Testis (tissue), 3 donors: Measurements from ENCODE around the gene RUNDC1. TPM values are rescaled to one million over a fixed set of nuclear protein-coding genes. Genes with fewer than 3 reads are reported as not detected.

ENCODE experiments used
- DNase-seq: peaks from one replicate; pipeline ENCODE4 v3.0.0-alpha.2; 2019
- H3K27ac ChIP-seq, 2 donors: fragments of 200-600 bp; sonication (generic); one replicate each; pipeline ENCODE4 v1.5.1; 2019
- H3K27me3 ChIP-seq: fragments of 200-600 bp; sonication (generic); one replicate; pipeline ENCODE4 v1.5.1; 2019
- H3K36me3 ChIP-seq: fragments of 200-600 bp; sonication (generic); one replicate; pipeline ENCODE4 v1.5.1; 2017; ENCODE audit warnings: low read depth; ENCODE audit errors: missing control alignments
- H3K4me1 ChIP-seq: fragments of 200-600 bp; sonication (generic); one replicate; pipeline ENCODE4 v1.5.1; 2019
- H3K4me3 ChIP-seq, 2 donors: fragments of 200-600 bp; sonication (generic); one replicate each; pipeline ENCODE4 v1.5.1; 2017 to 2019
- H3K9me3 ChIP-seq: fragments of 200-600 bp; sonication (generic); one replicate; pipeline ENCODE4 v1.5.1; 2017
- POLR2A ChIP-seq: fragments of 450-650 bp; IDR thresholded peaks from one replicate; pipeline ENCODE4 v1.6.1; 2017; ENCODE audit warnings: antibody characterized with exemption, mild to moderate bottlenecking, moderate library complexity
- WGBS, 2 donors: methylation state at CpG; one replicate each; pipeline ENCODE4 v1.1.5; 2018; 5-methylcytosine and 5-hydroxymethylcytosine counted together
- intact Hi-C: fragments of 100-400 bp; cut with DNase I; formaldehyde crosslinking; loops from one replicate; pipeline ENCODE4 v1.15.1; 2023; ENCODE audit warnings: low total_unique reads
- polyA plus RNA-seq: library from polyadenylated mRNA; stranded (reverse); fragments of 350-450 nt; fragmentation: Illumina TruSeq; extraction: RNeasy Lipid Tissue Mini Kit (QIAGEN cat#74804); gene quantifications from one replicate; pipeline ENCODE4 v1.2.3, GENCODE V29; 2014; ENCODE audit warnings: low read depth, low replicate concordance; ENCODE audit not compliant: insufficient read depth
- total RNA-seq, 2 donors: library from RNA; depleted of rRNA; stranded (reverse); fragments of >200 nt; gene quantifications; one replicate each; pipeline ENCODE4 v1.2.3, GENCODE V29; 2016
- TF ChIP-seq, protein P1 (sequence below), 3 experiments: fragments of 450-650 bp in 2 of 3; fragments of 200-600 bp in 1 of 3; sonication (generic) in 1 of 3; IDR thresholded peaks; one replicate each; pipeline ENCODE4 v1.5.1; 2016 to 2019; ENCODE audit warnings: antibody characterized with exemption in 3 of 3, mild to moderate bottlenecking in 2 of 3, moderate library complexity in 1 of 3

The RUNDC1 gene
- total and polyA plus RNA-seq, 3 donors from 2014 or later, result 17.5 to 20.2 (median 18.5) TPM

DNA sequence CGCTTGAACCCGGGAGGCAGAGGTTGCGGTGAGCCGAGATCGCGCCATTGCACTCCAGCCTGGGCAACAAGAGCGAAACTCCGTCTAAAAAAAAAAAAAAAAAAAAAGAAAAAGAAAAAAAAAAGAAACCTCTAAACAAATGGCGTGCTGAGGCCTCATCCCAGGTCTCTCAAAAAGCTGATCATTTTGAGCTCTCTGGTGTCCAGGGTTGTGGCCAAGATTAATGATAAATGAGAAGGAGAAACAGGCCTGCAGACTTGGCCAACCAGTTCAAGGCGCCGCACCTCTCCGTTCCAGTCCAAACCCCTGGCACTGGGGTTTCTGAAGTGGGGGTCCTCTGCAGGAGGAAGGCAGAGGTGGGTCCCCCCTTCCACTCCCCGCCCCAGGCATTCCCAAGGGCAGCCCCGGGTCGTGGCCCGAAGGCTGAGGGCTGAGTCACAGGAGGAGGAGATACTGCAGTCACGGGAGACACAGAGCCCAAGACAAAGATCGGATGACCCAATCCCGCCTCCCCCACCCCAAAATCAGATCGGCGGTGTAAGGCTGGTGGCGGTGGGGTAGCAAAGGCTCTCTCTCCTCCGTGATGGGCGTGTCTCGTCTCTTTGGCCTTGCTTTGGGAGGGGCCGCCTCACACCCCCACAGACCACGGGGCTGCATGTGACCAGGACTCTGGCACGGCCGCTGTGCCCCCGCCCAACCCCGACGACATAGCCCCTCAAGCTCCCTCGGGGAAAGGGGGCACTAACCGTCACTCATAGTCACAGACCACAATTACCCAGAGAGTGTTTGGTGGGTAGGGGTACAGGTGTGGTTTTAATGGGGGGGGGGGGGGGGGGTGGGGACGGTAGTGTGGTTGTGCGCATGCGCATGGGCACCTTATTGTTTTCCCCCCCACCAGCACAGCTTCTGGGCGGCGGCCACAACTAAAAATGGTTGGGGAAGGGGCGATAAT, 40.7 kb downstream of the RUNDC1 start:
- peak overlapping the region; percentile 94 to 96 for H3K27ac ChIP-seq
- intact Hi-C loops, result no loop called here
- H3K4me1 ChIP-seq, result peaks cover 28% of the 10 kb centered on the region
- WGBS, 2 donors, result 14 to 29% methylated on average over 20 to 39 of the region's 40 CpGs
- peak; percentile 90 for DNase-seq
- no peaks in the 10 kb centered on the region for H3K9me3 ChIP-seq
- TF ChIP-seq, protein P1, sequence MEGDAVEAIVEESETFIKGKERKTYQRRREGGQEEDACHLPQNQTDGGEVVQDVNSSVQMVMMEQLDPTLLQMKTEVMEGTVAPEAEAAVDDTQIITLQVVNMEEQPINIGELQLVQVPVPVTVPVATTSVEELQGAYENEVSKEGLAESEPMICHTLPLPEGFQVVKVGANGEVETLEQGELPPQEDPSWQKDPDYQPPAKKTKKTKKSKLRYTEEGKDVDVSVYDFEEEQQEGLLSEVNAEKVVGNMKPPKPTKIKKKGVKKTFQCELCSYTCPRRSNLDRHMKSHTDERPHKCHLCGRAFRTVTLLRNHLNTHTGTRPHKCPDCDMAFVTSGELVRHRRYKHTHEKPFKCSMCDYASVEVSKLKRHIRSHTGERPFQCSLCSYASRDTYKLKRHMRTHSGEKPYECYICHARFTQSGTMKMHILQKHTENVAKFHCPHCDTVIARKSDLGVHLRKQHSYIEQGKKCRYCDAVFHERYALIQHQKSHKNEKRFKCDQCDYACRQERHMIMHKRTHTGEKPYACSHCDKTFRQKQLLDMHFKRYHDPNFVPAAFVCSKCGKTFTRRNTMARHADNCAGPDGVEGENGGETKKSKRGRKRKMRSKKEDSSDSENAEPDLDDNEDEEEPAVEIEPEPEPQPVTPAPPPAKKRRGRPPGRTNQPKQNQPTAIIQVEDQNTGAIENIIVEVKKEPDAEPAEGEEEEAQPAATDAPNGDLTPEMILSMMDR (IDR thresholded peaks at IDR 0.05), result no peak
- no peak for TF ChIP-seq POLR2A
- peak overlapping the region; percentile 95 to 98 for H3K4me3 ChIP-seq
- H3K36me3 ChIP-seq, result no peaks in the 10 kb centered on the region
- no peaks in the 10 kb centered on the region for H3K27me3 ChIP-seq

DNA sequence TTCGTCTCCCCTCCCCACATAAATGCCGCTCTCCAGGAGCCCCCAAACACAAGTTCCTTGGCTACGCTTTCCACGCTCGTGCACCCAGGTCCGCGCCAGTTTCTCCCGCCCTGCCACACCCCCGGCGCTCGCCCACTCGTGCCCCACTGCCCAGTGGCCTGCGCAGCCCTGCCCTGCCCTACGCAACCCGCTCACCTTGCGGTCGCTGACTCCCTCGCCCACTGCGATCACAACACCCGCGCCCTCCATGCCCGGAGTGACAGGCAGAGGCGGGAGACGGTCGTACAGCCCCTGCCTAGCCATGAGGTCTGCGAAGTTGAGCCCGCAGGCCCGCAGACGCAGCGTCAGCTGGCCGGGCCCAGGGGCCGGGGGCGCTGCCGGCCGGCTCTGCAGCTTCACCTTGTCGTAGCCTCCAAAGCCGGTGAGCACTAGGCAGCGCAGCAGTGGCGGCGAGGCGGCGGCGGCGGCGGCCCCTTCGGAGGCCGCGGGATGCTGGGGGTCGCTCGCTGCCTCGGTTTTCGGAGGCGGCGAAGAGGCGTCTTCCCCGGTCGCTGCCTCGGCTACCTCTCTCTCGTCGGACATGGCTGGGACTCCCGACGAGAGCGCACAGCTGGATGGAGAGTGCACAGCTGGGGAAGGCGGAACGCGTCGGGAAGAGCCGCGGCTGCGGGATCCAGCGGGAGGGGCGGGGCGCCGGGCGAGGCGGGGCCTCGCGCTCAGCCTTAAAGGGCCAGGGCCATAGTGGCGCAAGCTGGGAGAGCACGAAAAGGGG, 41.6 kb downstream of the RUNDC1 start, which contains the start of gene VAT1:
Gene VAT1, minus strand, starts transcription at position 645 of the 772 bp plus-strand sequence. Its CDS starts 63 bp downstream, at position 582.
- no peak for TF ChIP-seq POLR2A
- TF ChIP-seq, protein P1 (IDR thresholded peaks at IDR 0.05), result no peak
- Histone ChIP-seq H3K9me3 (no peaks in the 10 kb centered on the region), H3K27ac (peak within 1 kb of the TSS; percentile 94 to 96), H3K4me1 (peaks cover 22% of the 10 kb centered on the region), H3K36me3 (no peaks in the 10 kb centered on the region), H3K27me3 (no peaks in the 10 kb centered on the region), H3K4me3 (peak within 1 kb of the TSS; percentile 95 to 98)
- intact Hi-C loops, result no loop called here
- peak; percentile 89 for DNase-seq
- WGBS, 2 donors, result 0 to 1% methylated on average over 19 to 56 of the region's 80 CpGs

DNA sequence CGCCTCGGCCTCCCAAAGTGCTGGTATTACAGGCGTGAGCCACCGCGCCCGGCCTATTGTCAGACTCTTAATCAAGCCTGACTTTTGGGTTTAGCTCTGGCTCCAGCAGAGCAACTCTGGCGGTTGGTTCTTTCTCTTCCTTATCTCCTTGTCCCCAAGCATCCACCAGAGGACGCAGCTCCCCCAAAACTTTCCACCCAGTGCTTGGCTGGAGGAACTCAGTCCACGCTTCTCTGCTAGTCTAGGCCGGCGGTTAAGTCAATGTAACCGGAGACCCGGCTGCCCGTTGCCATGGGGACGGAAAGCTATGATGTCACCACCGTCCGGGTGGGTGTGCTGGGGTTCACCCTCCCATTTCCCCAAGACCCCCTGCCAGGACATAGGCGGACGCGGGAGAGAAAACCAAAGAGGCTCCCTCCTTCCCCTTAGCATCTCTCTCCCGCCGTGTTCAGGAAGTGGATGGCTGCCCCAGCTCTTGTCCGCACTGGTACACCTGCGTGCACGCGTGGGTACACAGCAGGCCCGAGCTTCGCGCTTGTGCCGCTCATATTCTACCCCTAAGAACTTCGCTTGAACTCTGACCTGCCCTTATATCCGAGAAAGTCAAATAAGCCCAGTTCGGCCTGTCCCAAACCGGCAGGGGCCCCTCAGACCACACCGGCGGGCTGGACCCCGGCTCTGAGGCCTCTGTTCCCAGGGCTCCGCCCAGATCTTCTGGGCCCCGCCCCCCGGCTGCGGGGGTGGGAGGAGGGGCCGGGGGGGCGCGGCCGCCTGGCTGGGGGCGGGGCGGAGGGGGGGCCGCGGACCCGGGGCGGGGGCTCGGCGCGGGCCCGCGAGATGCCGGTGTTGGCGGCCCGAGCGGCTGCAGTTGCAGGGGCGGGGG, 44.3 kb downstream of the RUNDC1 start, which contains the start of gene RND2:
Gene RND2, plus strand, starts transcription at position 825 of the 883 bp plus-strand sequence. CDS start 117 bp downstream, outside the sequence.
- peak within 1 kb of the TSS; percentile 21 to 82 for H3K27ac ChIP-seq
- 0% methylated on average over 24 to 37 of the region's 61 CpGs for whole genome bisulfite sequencing, 2 donors
- peaks cover 14% of the 10 kb centered on the region for H3K4me1 ChIP-seq
- H3K9me3 ChIP-seq, result no peaks in the 10 kb centered on the region
- intact Hi-C loops, result no loop called here
- no peaks in the 10 kb centered on the region for H3K27me3 ChIP-seq
- peak; percentile 94 for DNase-seq
- TF ChIP-seq, protein P1 (IDR thresholded peaks at IDR 0.05), result peak; percentile 64 to 86 (median 76)
- no peak for TF ChIP-seq POLR2A
- peak within 1 kb of the TSS; percentile 56 to 67 for H3K4me3 ChIP-seq
- no peaks in the 10 kb centered on the region for H3K36me3 ChIP-seq

DNA sequence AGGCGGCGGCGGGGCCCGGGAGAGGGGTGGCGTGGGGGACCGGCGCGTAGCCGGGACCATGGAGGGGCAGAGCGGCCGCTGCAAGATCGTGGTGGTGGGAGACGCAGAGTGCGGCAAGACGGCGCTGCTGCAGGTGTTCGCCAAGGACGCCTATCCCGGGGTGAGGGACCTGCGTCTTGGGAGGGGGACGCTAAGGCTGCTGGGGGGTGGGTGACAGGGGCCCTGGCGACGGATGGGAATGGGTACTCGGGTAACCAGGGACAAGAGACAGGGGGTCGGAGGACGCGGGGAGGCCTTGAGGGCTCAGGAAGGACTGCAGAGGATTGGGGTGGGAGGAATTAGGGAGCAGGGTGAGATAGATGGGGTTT, 44.9 kb downstream of the RUNDC1 start:
- intact Hi-C loops, result no loop called here
- peak overlapping the region in 1 of 2 donors; percentile 82 for H3K27ac ChIP-seq
- H3K9me3 ChIP-seq, result no peaks in the 10 kb centered on the region
- peak overlapping the region; percentile 56 to 67 for H3K4me3 ChIP-seq
- H3K27me3 ChIP-seq, result no peaks in the 10 kb centered on the region
- H3K36me3 ChIP-seq, result no peaks in the 10 kb centered on the region
- H3K4me1 ChIP-seq, result peaks cover 7% of the 10 kb centered on the region
- no peak for TF ChIP-seq POLR2A
- TF ChIP-seq, protein P1 (IDR thresholded peaks at IDR 0.05), result no peak
- no peak for DNase-seq
- 6 to 10% methylated on average over 6 to 27 of the region's 27 CpGs for WGBS, 2 donors
